Midbrain (tissue), 1 donor: ENCODE data around the gene ELOVL1.

Experiments used
- DNase-seq: peaks from one replicate; lab custom pipeline; 2025; lab: John Stamatoyannopoulos, UW

The ELOVL1 gene

DNA sequence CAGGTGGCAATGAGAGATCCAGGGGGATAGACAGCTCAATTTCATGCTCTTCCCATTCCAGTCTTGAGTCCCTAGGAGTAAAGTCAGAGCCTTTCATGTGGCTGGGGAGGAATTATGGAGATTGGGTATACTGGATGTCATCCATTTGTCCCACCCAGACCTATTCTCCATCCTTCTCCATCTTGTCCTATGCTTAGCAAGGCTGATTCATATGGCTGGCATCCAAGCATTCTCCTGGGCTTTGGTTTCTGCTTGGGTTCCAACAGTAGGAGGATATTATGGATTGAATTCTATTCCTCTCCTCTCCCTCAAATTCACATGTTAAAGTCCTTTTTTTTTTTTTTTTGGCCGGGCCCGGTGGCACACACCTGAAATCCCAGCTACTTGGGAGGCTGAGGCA, 12.9 kb downstream of the ELOVL1 start:
- DNase-seq: no peak

DNA sequence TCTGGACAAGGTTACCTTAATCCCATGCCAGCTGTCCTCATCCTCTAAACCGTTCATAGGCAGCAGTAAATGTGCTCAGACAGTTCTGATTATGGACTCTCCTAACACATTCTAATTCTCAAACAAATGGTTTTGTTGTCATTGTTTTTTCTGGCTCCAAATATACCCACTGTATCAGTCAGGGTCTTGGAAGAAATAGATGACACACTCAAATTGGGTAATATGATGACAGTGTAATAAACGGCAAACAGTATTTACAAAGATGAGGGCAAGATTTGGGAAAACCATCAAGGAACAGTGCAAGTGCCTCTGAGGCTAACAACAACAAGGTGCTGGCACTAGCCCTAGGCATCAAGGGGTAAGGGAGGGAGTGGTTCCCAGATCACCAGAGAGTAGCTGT, 13.3 kb downstream of the ELOVL1 start:
- DNase-seq: no peak

DNA sequence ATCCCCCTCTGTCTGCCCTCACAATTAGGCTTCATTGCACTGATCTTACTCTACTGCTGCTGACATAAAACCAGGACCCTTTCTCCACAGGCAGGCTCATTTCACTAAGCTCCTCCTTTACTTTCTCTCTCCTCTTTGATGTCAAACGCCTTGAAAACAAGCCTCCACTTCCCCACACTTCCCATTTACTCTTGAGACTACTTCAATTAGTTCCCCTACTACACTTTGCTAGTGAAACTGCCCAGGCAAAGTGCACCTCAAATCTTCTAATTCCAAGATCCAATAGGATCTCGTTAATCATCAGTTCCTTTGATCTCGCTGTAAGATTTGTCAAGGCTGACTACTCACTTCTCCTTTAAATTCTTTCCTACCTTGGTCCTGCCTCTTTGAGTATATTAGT, 14.9 kb downstream of the ELOVL1 start:
- no peak for DNase-seq

DNA sequence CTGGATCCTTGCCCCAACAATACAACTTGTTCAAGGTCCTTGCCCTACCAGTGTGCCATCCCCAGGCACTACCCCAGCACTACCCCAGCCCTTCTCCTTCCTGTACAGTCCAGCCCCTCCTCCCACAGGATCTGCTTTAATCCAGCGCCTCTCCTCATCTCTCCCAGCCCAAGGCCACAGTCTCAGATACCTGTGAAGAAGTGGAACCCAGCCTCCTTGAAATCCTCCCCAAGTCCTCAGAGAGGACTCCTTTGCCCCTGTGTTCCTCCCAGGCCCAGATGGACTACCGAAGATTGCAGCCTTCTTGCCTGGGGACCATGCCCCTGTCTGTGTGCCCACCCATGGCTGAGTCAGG, 15.5 kb downstream of the ELOVL1 start:
- DNase-seq: no peak

DNA sequence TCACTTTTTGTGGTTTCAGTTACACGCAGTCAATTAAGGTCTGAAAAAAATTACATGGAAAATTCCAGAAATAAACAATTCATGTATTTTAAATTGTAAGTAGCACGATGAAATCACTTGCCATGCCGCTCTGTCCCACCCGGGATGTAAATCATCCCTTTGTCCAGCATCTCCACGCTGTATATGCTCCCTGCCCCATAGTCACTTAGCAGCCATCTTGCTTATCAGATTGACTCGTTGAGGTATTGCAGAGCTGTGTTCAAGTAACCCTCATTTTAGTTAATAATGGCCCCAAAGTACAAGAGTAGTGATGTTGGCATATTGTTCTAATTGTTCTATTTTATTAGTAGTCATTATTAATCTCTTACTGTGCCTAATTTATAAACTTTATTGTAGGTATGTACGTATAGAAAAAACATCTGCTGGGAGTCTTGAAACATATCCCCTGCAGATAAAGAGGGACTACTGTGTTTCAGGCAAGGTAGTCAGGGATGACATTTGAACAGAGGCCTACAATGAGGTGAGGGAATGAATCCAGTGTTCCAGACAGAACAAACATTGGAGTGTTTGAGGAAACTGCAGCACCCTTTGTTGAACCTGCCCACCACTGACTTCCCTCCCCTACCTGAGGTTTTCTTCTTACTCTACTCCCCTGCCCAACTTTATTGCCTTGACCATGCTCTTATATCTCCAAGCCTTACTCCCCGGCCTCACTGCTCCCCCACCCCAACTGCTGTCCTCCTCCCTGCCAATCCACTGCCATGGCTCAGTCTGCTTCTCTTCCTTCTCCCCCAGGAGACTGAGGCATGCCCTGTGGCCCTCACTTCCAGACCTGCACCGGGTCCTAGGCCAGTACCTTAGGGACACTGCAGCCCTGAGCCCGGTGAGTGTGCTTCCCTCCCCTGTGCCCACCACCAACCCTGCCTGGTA, 16.1 kb downstream of the ELOVL1 start:
- DNase-seq: no peak

DNA sequence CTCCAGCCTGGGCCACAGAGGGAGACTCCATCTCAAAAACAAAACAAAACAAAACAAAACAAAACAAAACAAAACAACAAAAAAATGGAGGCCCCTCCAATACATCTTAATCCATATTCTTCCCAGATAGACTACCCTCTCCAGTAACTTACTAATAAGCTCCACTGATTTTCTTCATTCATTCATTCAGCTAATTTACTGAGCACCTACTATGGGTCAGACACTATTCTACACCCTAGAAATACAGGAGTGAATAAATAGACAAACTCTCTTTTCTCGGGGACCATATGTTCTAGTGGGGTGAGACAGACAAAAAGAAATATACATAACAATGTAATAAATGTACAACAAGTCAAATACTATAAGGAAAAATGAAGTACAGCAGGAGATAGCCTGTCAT, 16.8 kb downstream of the ELOVL1 start:
- DNase-seq: no peak

DNA sequence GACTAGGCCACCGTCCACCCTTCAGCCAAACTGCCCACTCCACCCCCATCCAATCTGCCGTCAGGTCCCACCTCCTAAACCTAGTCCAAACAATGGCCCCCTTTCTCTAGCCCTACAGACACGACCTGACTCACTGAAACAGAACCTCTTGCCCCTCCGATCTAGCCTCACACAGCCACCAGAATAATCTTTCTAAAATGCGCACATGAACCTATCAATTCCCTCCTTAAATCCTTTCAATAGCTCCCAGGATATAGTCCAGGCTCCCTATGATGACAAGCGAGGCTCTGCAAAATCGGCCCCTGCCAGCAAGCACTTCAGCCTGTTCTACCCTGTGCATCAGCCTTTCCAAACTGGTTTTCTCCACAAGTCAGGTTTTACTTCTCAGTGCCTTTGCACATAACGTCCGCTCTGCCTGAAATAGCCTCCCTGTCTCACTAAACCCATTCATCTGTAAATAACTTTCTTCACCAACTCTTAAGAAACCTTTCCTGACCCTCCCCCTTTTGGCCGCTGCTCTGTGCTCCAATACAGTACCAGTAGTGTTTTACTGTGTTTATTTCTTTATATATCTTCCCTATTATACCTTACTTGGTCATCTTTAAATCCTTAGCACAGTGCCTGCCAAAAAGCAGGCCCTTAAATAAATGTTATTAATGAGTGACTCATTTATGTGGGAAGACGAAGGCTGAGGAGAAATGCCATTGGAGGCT, 18.1 kb downstream of the ELOVL1 start:
- DNase-seq: no peak

DNA sequence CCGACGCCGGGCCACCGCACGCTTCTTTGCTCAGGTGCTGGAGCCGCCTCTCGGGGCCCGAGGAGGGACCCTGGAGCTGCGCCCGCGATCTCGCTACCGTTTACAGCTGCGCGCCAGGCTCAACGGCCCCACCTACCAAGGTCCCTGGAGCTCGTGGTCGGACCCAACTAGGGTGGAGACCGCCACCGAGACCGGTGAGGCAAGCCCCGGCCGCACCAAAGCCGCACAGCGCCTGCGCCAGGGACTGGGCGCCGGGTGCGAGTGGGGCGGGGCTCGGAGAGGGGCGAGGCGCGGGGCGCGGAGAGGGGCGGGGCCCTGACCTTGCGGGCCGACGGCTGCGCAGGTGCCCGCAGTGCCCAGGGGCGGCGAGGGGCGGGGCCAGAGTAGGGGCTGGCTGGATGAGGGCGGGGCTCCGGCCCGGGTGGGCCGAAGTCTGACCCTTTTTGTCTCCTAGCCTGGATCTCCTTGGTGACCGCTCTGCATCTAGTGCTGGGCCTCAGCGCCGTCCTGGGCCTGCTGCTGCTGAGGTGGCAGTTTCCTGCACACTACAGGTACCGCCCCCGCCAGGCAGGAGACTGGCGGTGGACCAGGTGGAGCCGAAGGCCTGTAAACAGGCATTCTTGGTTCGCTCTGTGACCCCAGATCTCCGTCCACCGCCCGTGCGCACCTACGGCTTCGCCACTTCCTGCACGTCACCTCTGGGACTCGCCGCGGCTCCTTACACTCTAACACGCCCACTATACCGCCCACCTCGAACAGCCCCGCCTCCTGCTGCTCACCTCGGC, 18.8 kb downstream of the ELOVL1 start:
- peak; percentile 51 for DNase-seq

DNA sequence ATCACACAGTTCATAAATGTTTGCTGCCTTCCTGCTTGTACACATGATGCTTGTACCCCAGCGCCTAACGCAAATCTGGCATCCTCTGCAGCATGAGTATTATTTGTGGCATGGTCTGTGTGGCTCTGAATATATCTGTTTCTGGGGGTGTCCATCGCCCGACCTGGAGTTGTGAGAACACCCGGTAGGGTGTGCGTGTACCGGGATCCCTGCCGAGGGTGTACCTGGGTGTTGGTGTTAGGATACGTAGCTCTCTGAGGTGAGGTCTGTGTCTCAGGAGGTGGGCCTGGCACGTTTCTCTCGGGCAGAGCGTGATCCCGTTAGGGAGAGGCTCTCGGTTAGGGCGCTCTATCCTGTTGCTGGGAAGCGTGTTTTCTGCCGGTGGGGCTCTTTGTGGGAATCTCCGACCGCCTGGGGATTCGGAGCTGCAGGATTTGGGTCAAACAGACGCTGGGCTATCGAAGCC, 19.4 kb downstream of the ELOVL1 start:
- no peak for DNase-seq

DNA sequence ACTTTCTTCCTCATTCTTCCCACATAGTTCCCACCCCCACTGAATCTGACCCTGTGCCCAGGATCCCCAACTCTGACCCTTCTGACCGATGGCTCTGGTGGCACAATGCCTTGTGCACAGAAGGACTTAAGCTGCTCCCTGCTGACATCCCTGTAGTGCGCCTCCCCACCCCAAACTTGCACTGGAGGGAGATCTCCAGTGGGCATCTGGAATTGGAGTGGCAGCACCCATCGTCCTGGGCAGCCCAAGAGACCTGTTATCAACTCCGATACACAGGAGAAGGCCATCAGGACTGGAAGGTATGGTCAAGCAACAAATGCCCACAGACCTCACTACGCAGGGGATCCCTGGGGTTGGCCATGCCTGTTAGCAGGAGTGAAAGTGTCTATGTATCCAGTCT, 21.2 kb downstream of the ELOVL1 start:
- DNase-seq: no peak

DNA sequence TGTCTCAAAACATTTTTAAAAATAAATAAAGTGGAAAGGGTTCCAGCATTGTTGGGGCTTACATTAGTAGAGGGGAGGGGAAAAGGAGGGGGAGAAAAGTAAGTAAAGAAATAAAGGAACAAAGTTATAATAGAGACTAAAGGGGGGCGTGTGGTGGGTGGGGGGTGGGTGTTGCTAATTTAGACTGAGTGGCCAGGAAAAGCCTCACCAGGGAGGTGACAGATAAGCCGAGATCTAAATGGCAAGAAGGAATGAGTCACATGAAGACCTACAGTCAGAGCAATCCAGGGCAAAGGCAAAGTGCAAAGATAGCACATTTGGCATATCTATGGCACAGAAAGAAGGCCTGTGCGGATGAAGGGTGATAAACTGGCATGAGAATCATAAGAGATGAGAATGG, 22.7 kb downstream of the ELOVL1 start:
- no peak for DNase-seq

DNA sequence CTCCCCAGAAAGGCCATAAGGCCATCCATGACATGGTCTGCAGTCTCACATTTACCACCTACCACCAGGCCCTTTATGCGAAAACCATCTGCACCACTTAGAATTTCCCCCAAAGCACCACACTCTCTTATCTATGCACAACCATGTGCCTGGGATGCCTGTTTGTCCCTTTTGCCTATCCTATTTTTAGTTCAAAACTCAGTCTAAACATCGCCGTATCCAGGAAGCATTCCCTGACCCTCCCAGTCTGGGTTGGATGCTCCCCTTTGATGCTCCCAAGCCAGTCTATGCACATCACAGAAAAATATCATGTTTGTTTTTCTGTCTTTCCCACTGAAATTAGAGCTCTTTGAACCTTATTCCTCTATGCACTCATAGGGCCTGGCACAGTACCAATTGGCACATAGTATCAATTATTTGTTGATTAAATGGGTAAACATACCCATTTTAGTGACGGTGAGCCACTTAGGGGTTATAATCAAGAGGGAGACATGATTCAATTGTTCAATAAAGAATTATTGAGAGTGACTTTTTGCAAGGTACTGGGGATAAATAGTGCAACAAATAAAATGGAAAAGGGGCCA, 23.5 kb downstream of the ELOVL1 start:
- DNase-seq: no peak

DNA sequence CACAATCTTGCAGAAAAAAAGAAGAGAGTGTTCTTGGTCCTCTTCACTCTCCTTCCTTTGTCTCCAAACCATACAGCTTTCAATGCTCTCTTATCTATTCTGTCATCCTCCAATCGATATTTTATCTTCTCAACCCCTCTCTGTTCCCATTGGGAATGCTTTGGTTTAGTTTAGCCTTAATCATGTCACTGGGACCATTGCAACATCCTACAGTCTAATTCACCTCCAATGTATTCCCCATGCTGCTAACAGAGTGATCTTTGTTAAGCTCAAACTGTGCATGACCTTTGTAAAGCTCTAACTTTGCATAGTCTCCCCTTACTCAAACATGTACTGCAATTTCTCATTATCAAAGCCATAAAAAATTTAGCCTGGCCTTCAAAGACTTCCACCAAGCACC, 27.3 kb downstream of the ELOVL1 start:
- no peak for DNase-seq

DNA sequence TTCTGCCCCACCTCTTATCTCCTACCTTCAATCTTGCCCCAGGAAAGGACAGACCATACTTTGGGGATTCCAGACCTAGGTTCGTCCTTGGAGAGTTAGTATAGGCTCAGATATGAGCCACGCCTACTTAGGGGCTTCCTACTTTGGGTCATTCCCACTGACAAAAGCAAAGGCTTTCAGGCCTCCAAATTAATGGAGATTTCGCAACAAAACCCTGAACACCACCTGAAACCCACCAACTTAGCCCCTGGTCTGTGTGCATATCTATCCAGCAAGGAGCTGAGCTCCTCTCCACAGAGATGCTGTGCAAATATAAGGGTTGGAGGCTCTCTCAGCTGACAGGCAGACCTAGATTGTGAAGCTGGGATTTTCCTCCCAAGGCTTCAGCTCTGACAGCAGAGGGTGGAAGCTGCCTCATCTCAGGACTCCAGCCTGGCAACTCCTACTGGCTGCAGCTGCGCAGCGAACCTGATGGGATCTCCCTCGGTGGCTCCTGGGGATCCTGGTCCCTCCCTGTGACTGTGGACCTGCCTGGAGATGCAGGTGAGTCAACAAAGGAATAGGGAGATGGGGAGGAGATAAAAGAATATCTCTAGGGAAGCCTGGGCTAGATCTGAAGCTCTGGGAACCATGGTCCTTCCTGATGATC, 28.1 kb downstream of the ELOVL1 start:
- DNase-seq: no peak

DNA sequence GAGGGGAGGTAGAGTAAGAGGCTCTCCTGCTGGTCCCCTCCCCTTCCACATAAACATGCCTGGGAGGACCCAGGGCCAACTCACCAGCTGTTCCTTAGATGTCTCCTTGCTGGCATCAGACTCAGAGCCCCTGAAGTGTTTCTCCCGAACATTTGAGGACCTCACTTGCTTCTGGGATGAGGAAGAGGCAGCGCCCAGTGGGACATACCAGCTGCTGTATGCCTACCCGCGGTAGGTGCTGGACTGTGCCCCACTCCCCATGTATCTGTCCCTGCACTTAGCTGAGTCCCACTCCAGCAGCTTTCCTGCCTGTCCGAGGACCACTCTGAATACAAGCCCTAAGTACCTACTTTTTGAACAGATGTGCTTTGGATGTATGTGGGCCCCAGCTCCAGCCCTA, 29.8 kb downstream of the ELOVL1 start:
- no peak for DNase-seq

DNA sequence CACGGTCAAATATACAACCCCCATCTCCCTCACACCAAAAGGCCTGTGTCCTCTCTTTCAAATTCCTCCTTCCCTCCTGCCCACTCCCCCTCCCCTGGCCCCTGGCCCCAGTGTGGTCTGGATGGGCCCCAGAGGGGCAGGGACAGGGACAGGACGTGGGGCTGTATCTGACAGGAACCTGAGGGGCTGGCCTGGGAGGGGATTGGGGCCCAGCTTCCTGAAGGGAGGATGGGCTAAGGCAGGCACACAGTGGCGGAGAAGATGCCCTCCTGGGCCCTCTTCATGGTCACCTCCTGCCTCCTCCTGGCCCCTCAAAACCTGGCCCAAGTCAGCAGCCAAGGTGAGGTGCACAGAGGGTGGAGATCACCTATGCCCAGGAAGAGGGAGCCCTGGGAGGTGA, 30.2 kb downstream of the ELOVL1 start, which contains the start of gene MPL:
Gene MPL, plus strand, starts transcription at position 231 of the 400 bp plus-strand sequence. Its CDS starts 31 bp downstream, at position 262.
- no peak for DNase-seq

DNA sequence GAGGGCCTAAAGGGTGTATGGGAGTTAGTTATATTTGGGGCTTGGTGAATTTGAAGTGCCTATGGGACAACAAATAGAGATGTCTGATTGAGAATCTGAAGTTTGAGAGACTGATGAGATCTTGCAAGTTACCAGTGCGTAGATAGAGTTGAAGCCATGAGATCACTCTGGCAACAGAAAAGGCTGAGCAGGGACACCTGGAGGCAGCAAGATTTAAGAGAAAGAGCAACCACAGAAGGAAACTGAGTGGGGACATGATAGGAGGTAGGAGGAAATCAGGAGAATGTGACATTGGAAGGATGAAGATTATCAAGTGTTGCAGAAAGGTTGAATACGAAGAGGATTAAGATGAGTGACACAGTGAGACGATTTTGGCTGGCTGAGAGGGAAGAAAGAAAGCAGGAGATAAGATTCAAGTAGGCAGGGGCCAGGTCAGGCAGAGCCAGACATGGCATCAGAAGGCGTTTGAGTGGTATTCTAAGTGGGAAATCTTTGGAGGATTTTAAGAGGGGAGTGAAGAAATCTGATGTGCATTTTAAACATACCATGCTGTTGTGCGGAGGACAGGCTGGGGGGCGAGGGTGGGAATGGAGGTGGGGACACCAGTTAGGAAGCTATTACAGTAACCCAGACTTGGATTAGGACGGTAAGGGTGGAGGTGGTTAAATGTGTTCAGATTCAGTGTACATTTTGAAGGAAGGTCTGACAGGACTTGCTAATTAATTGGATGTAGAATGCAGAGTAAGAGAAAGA, 33.2 kb downstream of the ELOVL1 start:
- DNase-seq: no peak

DNA sequence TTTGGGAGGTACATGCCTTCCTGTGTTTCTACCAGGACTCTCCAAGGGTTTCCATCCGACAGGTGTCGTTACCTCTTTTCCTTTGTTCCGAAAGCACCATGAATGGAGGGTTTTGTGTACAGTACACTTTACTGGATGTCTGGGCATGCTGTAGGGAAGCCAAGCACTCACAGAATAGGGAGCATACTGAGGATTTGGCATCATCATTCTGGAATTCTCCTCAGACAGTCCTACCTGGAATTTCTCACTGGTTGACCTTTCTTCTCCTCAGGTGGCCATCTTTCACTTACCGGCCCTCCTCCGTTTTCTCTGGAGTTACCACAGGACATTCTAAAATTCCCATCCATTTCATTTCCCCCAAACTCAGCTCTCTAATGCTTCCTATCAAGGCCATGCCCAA, 36.1 kb downstream of the ELOVL1 start:
- DNase-seq: no peak

DNA sequence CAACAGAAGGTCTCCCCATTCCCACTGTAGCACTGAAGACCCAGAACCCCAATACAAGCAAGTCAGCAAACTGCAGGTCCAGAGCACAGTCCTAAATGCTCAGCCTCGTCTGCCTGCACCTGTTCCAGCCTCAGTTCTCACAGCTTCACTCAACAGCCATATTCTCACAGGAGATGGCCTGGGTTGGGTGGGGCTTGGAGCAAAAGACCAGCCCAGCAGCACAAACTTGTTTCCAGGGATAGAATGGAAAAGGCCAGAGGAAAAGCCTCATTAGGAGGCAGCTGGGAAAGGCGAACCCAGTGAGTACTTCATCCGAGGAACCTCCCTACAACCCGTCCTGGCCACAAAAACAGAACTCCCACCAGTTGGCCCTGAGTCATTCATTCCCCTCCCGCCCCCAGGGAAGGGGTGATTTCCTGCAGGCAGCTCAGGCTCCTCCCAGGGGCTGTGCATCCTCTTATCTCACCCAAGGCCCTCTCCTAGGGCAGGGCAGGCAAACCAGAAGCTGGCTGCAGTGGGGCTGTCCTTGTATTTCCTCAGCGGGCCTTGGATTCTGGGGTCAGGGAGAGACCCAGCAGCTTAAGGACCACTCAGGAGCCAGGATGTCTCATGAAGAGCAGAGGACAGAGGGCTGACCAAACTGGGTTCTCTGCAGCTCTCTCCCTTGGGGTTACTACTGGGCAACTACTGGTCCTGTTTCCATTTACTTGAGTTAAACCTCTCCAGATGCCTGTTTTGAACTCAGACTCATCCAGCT, 37.6 kb downstream of the ELOVL1 start:
- no peak for DNase-seq
